GM12873 (cell line): ENCODE results near the gene MCM6.

ENCODE experiments used
- TF ChIP-seq, protein P1 (sequence below): IDR thresholded peaks from 2 replicates; pipeline ENCODE4 v1.5.1; 2012; ENCODE audit warnings: low read depth, mild to moderate bottlenecking, moderate library complexity, low read length, control low read depth; ENCODE audit not compliant: insufficient read depth; ENCODE audit errors: missing control alignments

MCM6 gene

DNA sequence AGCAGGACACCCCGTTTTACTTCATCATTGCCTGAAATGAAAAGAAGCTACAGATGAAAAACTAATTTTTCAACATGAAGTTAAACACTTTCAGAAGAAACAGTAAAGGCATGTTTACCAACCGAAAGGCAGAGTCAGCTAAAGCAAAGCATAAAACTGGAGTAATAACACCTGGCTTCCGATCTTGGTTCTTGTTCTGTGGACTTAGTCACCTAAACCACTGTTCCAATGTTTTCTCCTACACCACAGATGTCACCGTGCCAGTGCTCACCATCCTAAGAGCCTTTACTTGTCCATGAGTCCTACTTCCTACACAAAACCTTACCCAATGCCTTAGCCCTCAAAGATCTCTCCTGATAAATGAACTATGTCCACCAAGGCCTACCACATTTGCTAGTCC, 13.5 kb downstream of the MCM6 start:
- TF ChIP-seq, protein P1, sequence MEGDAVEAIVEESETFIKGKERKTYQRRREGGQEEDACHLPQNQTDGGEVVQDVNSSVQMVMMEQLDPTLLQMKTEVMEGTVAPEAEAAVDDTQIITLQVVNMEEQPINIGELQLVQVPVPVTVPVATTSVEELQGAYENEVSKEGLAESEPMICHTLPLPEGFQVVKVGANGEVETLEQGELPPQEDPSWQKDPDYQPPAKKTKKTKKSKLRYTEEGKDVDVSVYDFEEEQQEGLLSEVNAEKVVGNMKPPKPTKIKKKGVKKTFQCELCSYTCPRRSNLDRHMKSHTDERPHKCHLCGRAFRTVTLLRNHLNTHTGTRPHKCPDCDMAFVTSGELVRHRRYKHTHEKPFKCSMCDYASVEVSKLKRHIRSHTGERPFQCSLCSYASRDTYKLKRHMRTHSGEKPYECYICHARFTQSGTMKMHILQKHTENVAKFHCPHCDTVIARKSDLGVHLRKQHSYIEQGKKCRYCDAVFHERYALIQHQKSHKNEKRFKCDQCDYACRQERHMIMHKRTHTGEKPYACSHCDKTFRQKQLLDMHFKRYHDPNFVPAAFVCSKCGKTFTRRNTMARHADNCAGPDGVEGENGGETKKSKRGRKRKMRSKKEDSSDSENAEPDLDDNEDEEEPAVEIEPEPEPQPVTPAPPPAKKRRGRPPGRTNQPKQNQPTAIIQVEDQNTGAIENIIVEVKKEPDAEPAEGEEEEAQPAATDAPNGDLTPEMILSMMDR = no peak

DNA sequence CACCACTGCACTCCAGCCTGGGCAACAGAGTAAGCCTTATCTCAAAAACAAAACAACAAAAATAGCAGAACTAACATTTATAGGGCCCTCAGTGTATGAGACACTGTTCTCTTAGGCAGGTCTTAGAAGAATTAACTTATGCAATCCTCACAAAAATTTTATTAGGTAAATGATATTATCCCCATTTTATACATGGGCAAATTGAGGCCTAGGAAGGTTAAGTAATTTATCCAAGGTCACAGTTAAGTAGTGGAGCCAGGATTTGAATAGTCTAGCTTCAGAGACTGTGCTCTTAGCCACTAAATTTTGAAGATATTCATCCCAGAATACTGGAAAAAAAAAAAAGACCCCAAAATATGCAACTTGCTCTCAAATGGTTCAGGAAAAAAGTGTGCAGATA, 22.8 kb downstream of the MCM6 start:
- TF ChIP-seq, protein P1 = no peak

DNA sequence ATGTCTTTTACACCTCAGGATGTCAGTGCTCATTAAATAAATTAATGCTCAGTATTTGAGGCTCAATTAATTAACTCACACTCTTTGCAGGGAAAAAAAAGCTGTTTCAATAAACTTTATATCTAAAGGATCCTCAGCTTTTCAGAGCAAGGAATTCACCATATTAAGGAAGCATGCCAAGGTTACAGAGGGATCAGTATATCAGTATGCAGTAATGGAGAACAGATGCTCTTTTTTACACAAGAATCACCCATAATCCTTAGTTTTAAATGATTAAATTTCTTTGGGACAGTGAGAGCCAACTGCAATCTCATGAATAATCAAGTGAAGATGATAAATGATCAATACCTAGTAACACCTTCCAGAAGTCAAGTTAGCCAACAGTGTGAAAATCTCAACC, 24.4 kb downstream of the MCM6 start:
- TF ChIP-seq, protein P1 = no peak

- TF ChIP-seq, protein P1 = no peak
Observed at GRCh38 chr2:135850892-135851668, 25.2 kb downstream of the MCM6 start.

DNA sequence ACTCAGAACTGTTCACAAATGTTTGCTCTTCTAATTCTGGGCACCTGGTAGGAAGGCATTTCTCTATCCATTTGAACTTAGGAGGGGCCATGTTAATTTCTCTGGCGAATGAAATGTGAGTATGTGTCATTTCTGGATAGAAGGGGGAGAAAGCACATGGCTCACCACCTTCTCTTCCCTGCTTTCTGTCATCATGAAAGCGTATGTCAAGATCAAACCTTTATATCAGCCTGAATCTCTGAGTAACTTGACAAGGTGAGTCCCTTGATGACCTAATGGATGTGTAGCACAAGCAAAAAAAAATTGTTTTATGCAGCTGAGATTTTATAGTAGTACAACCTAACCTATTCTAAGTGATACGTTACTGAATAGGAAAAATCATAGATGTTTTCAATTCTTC, 27.2 kb downstream of the MCM6 start:
- TF ChIP-seq, protein P1 = no peak

- TF ChIP-seq, protein P1 = no peak
Observed at GRCh38 chr2:135845997-135846396, 30.2 kb downstream of the MCM6 start.

DNA sequence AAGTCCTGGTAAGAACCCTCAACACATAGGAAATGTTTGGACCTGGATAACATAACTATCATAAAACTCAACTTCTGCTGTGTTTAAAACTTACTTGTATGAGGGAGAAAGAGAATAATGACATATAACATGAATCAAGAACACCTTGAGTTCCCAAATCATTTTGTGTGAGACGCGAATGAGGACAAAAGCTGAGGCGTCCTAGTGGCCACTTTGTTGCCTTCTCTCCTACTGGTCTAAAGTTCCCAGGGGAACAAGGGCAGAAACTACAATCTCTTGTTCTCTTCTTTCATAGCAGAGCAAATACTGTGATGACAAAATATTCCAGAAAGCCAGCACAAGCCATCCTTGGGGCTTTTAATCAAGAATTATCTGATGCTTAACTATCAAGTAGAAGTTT, 31.0 kb downstream of the MCM6 start:
- TF ChIP-seq, protein P1 = no peak
